Measurements from ENCODE around the gene MCRIP1.

MCRIP1 gene

GRCh38 chr17:81810892-81811704 is 22.0 kb downstream of the MCRIP1 start:
- H3K9me3 Mint-ChIP-seq = no peaks in the 10 kb centered on the region
- no peak overlapping the region for H3K27ac Mint-ChIP-seq
- DNase-seq = no peak
- no peak overlapping the region for H3K4me3 Mint-ChIP-seq
- H3K27me3 Mint-ChIP-seq = peaks cover 31% of the 10 kb centered on the region
- H3K36me3 Mint-ChIP-seq (ENCODE audit: low read depth) = no peaks in the 10 kb centered on the region
- no peaks in the 10 kb centered on the region for H3K4me1 Mint-ChIP-seq (ENCODE audit: low read depth)

- Mint-ChIP-seq H3K27me3 (peaks cover 35% of the 10 kb centered on the region), H3K36me3 (ENCODE audit: low read depth) (no peaks in the 10 kb centered on the region), H3K27ac (no peak overlapping the region), H3K4me3 (no peak overlapping the region), H3K4me1 (ENCODE audit: low read depth) (no peaks in the 10 kb centered on the region), H3K9me3 (no peaks in the 10 kb centered on the region)
- no peak for DNase-seq
Observed at GRCh38 chr17:81810476-81810875, 22.6 kb downstream of the MCRIP1 start.

- no peak overlapping the region for H3K4me3 Mint-ChIP-seq
- H3K9me3 Mint-ChIP-seq = no peaks in the 10 kb centered on the region
- H3K36me3 Mint-ChIP-seq (ENCODE audit: low read depth) = no peaks in the 10 kb centered on the region
- no peak overlapping the region for H3K27ac Mint-ChIP-seq
- H3K27me3 Mint-ChIP-seq = peaks cover 40% of the 10 kb centered on the region
- DNase-seq = no peak
- H3K4me1 Mint-ChIP-seq (ENCODE audit: low read depth) = no peaks in the 10 kb centered on the region
Observed at GRCh38 chr17:81809556-81809998, 23.5 kb downstream of the MCRIP1 start.

- Mint-ChIP-seq H3K27me3 (peaks cover 40% of the 10 kb centered on the region), H3K9me3 (no peaks in the 10 kb centered on the region), H3K36me3 (ENCODE audit: low read depth) (no peaks in the 10 kb centered on the region), H3K4me1 (ENCODE audit: low read depth) (no peaks in the 10 kb centered on the region), H3K4me3 (no peak overlapping the region), H3K27ac (no peak overlapping the region)
- no peak for DNase-seq
Observed at GRCh38 chr17:81808778-81809555, 24.1 kb downstream of the MCRIP1 start.

- no peak overlapping the region for H3K27ac Mint-ChIP-seq
Observed at GRCh38 chr17:81807839-81808238, 25.3 kb downstream of the MCRIP1 start.

GRCh38 chr17:81807210-81807719 is 25.8 kb downstream of the MCRIP1 start:
- Mint-ChIP-seq H3K9me3 (no peaks in the 10 kb centered on the region), H3K4me3 (no peak overlapping the region), H3K4me1 (ENCODE audit: low read depth) (peaks cover 2% of the 10 kb centered on the region), H3K27ac (no peak overlapping the region), H3K36me3 (ENCODE audit: low read depth) (no peaks in the 10 kb centered on the region), H3K27me3 (peaks cover 53% of the 10 kb centered on the region)
- DNase-seq = no peak

More at GRCh38 chr17:81807839-81808238, 25.3 kb downstream of the MCRIP1 start:
- H3K4me3 Mint-ChIP-seq = no peak overlapping the region
- H3K36me3 Mint-ChIP-seq (ENCODE audit: low read depth) = no peaks in the 10 kb centered on the region
- DNase-seq = no peak
- H3K4me1 Mint-ChIP-seq (ENCODE audit: low read depth) = peaks cover 2% of the 10 kb centered on the region
- no peaks in the 10 kb centered on the region for H3K9me3 Mint-ChIP-seq
- H3K27me3 Mint-ChIP-seq = peaks cover 47% of the 10 kb centered on the region

GRCh38 chr17:81806461-81807209 is 26.5 kb downstream of the MCRIP1 start:
- Mint-ChIP-seq H3K4me1 (ENCODE audit: low read depth) (peaks cover 2% of the 10 kb centered on the region), H3K27ac (no peak overlapping the region), H3K4me3 (no peak overlapping the region), H3K9me3 (no peaks in the 10 kb centered on the region), H3K27me3 (peaks cover 59% of the 10 kb centered on the region), H3K36me3 (ENCODE audit: low read depth) (no peaks in the 10 kb centered on the region)
- DNase-seq = no peak

GRCh38 chr17:81805707-81806460 is 27.2 kb downstream of the MCRIP1 start:
- Mint-ChIP-seq H3K36me3 (ENCODE audit: low read depth) (no peaks in the 10 kb centered on the region), H3K27me3 (peaks cover 66% of the 10 kb centered on the region), H3K27ac (no peak overlapping the region), H3K9me3 (no peaks in the 10 kb centered on the region), H3K4me1 (ENCODE audit: low read depth) (peaks cover 2% of the 10 kb centered on the region), H3K4me3 (no peak overlapping the region)
- DNase-seq = no peak

GRCh38 chr17:81804559-81805399 is 28.3 kb downstream of the MCRIP1 start:
- peaks cover 2% of the 10 kb centered on the region for H3K4me1 Mint-ChIP-seq (ENCODE audit: low read depth)
- H3K9me3 Mint-ChIP-seq = no peaks in the 10 kb centered on the region
- no peak overlapping the region for H3K4me3 Mint-ChIP-seq
- no peaks in the 10 kb centered on the region for H3K36me3 Mint-ChIP-seq (ENCODE audit: low read depth)
- H3K27ac Mint-ChIP-seq = no peak overlapping the region
- no peak for DNase-seq
- H3K27me3 Mint-ChIP-seq = peaks cover 70% of the 10 kb centered on the region

- no peaks in the 10 kb centered on the region for H3K9me3 Mint-ChIP-seq
- H3K36me3 Mint-ChIP-seq (ENCODE audit: low read depth) = no peaks in the 10 kb centered on the region
- H3K27me3 Mint-ChIP-seq = peaks cover 65% of the 10 kb centered on the region
- no peak within 1 kb of the TSS for H3K4me3 Mint-ChIP-seq
- peaks cover 2% of the 10 kb centered on the region for H3K4me1 Mint-ChIP-seq (ENCODE audit: low read depth)
- DNase-seq = no peak
- H3K27ac Mint-ChIP-seq = no peak within 1 kb of the TSS
Observed at GRCh38 chr17:81803728-81804558, 29.1 kb downstream of the MCRIP1 start, which contains the start of gene GCGR. GCGR (plus strand) TSS chr17:81804150; CDS start chr17:81809019, 4,869 bp downstream.

GRCh38 chr17:81802856-81803643 is 30.0 kb downstream of the MCRIP1 start:
- no peak overlapping the region for H3K4me3 Mint-ChIP-seq
- H3K27ac Mint-ChIP-seq = no peak overlapping the region
- H3K9me3 Mint-ChIP-seq = no peaks in the 10 kb centered on the region
- peaks cover 62% of the 10 kb centered on the region for H3K27me3 Mint-ChIP-seq
- DNase-seq = no peak
- peaks cover 2% of the 10 kb centered on the region for H3K4me1 Mint-ChIP-seq (ENCODE audit: low read depth)
- H3K36me3 Mint-ChIP-seq (ENCODE audit: low read depth) = no peaks in the 10 kb centered on the region
